Measurements from ENCODE around the gene PDE11A.

The PDE11A gene

DNA sequence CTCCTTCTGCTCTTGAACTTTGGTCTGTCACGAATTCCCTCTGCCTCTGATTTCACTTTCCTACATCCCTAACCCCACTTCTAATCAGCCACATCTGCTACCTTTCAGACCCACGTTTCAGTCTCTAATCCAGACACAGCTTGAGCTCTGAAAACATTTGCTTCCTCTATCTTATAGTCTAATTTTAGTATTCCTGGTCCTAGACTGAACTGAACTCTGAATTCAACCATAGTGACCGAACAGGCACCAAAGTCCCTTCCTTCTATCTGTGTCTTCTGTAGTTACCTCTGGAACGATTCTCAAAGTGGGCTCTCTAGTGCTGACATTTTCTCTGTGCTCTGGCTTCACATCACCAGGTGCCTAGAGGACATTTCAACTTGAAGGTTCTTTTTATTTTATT, 156.2 kb downstream of the PDE11A start:
- no peak for DNase-seq

GRCh38 chr2:177914247-177914646, 158.3 kb downstream of the PDE11A start:
- DNase-seq = no peak

- no peak for DNase-seq
Observed at GRCh38 chr2:177909962-177910361, 162.6 kb downstream of the PDE11A start.

DNA sequence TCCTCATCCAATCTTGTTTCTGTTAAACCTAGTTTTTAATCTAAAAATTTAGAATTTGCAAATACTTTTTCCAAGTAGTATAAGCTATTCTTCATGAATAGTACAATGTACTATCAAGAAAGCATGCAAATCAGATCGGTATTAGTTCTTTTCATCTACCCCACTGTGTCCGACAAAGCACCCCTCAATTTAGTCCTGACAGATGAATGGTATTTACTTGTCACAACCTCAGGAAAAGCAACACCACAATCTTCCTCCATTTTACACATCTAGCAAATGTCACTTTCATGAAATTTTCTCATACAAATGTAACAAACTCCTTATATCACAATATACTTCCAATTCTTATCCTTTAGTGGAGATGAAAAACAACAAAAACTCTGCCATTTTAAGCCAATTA, 163.8 kb downstream of the PDE11A start:
- no peak for DNase-seq

- DNase-seq = no peak
Observed at GRCh38 chr2:177908182-177908581, 164.4 kb downstream of the PDE11A start.

GRCh38 chr2:177906041-177906718, 166.4 kb downstream of the PDE11A start:
- DNase-seq = peak; percentile 68

- DNase-seq = no peak
Observed at GRCh38 chr2:177905640-177906039, 166.9 kb downstream of the PDE11A start.

DNA sequence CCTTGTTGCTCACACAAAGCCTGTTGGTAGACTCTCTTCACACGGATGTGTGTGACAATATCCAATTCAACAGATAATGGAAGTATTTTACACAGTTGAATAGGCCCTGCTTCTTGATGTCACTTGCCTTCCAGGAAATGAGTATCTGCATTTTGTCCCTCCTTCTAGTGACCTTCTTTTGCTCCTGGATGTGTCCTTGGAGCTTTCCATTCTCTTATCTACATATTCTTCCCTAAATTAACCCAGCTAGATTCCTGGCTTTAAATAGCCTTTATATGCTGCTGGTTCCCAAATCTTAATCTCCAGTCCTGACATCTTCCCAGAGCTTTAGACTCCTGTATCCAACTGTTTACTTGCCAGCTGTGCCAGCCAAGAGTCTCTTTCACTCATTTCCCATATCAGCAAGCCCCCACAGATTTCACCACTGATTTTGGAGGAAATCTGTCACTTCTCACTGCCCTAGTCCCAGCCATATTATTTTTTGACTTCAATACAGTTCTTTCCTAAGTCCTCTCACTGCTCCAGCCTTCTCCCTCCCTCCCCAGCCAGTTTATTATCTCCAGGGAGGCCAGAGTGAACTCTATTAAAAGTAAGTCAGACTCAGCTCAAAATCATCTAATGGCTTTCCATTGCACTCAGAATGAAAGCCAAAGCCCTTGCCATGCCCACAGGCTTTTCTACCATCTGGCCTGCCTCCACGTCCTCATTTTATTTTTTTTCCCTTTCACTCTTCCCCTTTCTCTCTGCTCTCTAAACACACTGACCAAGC, 170.0 kb downstream of the PDE11A start:
- no peak for DNase-seq

GRCh38 chr2:177900082-177900481, 172.5 kb downstream of the PDE11A start:
- DNase-seq = no peak

DNA sequence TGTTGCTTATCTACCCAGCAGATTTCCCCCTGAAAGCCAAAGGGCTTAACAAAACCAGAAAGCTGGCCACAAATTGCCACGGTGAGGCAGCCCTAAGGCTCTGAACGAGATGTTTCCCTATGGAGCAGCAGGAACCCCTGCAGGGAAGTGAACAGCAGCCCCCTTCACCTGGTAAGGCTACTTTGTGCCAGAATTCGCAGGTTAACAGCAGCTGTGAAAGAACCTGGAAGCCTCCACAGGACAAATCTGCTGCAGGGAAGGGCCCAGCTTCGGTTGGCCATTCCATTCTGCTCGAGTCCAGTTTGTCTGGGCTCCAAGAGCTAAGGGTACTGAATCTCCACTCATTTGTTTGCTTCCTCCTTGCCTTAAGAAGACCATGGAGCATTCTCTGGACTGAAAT, 175.3 kb downstream of the PDE11A start:
- no peak for DNase-seq

GRCh38 chr2:177896587-177896986, 176.0 kb downstream of the PDE11A start:
- no peak for DNase-seq

DNA sequence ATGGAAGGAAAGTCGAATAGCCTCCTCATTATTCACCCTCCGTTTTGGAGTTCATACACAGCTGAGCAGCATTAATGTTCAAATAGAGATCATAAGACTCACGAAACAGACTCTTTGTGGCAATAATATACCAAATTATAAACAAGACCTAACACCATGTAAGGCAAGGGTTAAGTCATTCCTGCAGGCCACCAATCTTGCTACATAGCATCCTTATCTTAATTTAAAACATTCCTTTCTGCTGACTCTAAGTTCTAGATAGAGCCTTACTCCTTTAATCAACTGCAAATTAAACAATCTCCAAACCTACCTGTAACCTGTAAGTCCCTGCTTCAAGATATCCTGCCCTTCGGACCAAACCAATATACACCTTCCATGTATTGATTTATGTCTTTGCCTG, 178.0 kb downstream of the PDE11A start:
- no peak for DNase-seq

GRCh38 chr2:177893880-177894279, 178.7 kb downstream of the PDE11A start:
- DNase-seq = no peak

- DNase-seq = no peak
Observed at GRCh38 chr2:177891533-177891932, 181.0 kb downstream of the PDE11A start.

GRCh38 chr2:177889818-177890460, 182.6 kb downstream of the PDE11A start:
- DNase-seq = no peak

GRCh38 chr2:177888581-177888980, 184.0 kb downstream of the PDE11A start:
- DNase-seq = no peak

DNA sequence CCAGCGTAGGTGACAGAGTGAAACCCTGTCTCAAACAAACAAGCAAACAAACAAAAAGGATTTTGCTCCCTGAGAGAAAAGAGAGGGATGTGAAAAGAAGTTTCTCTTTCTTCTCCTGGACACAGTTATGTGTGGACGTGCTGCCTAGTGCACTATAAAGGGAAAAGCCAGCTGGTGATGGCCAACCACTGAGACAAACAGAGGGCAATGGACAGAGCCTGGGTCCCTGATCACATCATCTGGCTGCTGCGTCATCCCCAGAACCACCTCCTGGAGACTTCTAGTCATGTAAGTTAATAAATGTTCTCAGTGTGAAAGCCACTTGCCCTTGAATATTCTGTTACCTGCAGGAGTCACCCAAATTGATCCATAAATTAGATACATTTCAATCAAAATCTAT, 184.9 kb downstream of the PDE11A start:
- no peak for DNase-seq

DNA sequence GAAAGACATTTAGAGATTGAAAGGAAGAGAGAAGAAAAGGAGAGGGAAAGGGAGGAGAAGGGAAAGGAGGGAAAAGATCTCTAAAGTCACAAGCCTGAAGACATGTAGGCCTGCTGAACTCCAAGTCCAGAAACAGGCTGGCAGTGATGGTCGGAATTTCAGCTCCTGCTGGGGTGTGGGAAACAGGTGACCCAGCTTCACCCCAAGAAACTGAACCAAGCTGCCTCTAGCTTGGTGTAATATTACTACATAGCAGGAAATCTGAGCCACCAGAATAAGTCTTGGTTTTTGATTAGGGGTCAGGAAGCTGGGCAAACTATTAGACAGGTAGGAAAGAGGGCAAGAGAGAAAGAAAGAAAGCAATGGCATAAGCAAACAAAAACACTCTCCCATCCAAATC, 185.8 kb downstream of the PDE11A start:
- no peak for DNase-seq

- no peak for DNase-seq
Observed at GRCh38 chr2:177885828-177886466, 186.6 kb downstream of the PDE11A start.

- no peak for DNase-seq
Observed at GRCh38 chr2:177883177-177883576, 189.4 kb downstream of the PDE11A start.

DNA sequence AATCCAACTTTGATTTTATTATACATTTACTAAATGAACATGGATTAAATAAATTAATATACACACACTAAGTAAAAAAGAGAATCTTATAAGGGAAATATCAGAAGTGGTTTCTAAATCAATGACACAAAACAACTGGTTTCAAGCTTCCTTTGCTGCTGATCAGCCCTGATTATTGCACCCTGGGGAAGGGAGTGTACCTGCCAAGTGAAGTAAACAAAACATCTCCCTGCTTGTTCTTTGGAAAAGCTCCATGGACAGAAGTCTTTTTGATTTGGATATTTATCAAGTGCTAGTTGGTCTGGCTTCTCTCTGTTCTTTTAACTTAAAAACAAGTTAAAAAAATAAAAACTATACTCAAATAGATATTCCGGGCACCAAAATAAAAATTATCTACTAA, 190.1 kb downstream of the PDE11A start:
- no peak for DNase-seq

GRCh38 chr2:177881921-177882320, 190.7 kb downstream of the PDE11A start:
- no peak for DNase-seq

- DNase-seq = no peak
Observed at GRCh38 chr2:177881008-177881747, 191.4 kb downstream of the PDE11A start.

Measured in NCI-H2227 treated with DMSO at 0.1 percent for 48 hours (cell line).